ENCODE data around the gene GFRA1.

DNA sequence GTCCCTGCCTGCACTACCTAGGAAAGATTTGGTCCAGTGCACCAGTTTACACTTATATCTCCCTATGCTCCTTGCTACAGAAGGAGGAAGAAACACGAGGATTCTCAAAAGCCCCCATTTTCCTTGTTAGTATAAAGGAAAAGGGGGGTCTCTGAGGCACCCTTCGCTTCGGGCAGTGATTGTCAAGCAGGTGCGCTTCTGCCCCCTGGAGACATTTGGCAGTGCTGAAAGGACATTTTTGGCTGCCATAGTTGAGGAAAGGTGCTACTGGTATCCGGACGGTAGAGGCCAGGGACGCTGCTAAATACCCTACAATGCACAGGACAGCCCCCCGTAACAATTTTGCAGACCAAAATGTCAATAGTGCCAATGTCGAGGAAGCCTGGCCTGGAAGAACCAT, 193.7 kb downstream of the GFRA1 start:
- TF ChIP-seq, protein P1, sequence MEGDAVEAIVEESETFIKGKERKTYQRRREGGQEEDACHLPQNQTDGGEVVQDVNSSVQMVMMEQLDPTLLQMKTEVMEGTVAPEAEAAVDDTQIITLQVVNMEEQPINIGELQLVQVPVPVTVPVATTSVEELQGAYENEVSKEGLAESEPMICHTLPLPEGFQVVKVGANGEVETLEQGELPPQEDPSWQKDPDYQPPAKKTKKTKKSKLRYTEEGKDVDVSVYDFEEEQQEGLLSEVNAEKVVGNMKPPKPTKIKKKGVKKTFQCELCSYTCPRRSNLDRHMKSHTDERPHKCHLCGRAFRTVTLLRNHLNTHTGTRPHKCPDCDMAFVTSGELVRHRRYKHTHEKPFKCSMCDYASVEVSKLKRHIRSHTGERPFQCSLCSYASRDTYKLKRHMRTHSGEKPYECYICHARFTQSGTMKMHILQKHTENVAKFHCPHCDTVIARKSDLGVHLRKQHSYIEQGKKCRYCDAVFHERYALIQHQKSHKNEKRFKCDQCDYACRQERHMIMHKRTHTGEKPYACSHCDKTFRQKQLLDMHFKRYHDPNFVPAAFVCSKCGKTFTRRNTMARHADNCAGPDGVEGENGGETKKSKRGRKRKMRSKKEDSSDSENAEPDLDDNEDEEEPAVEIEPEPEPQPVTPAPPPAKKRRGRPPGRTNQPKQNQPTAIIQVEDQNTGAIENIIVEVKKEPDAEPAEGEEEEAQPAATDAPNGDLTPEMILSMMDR (IDR thresholded peaks at IDR 0.05), result no peak
- TF ChIP-seq POLR2A (IDR thresholded peaks at IDR 0.05), result no peak
